Stimulated activated CD4-positive, alpha-beta T cell treated with anti-CD3 and anti-CD28 coated beads, Interleukin-1b, Interleukin-23, amount 100 ng/mL, for 24 hours (primary cell): ENCODE results near the gene TUBA1C.
"Not testable (repeated sequence)": the region's sequence is repeated elsewhere in the genome, so short reads cannot be mapped to it uniquely, and the experiment has no call there.

ENCODE experiments used
- DNase-seq, 4 experiments: peaks; one replicate each; pipeline ENCODE4 v3.0.0-alpha.2; 2020; ENCODE audit warnings: low read depth in 4 of 4, low spot score in 1 of 4

TUBA1C gene

DNA sequence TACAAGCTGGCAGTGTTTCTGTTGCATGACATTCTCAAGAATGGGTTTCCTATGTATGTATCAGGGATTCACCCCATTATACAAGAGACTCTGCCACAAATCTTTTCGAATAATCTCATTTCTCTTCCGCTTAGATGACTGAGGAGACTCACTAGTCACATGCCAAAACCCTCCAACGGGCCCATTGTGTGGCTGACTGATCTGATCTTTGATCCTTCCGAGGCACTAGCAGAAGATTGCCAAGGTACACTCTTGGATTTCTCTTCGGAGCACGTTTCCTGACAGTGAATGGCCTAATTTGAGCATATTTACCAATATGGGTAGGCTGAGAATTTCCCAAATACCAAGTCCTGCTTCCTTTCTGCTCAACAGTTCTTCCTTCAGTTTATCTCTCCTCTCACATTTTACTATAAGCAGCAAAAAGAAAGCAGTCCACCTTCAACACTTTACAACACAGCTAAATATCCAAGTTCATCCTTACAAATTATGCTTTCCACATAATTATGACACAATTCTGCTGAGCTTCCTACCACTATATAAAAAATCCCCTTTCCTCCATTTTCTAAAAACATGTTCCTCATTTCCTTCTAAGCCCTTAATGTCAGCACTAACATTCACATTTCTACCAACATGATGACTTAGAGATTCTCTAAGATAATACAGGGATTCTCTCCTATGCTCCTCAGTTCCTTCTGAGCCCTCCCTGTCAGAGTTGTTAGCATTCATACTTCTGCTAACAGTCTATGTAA lies 41.1 kb downstream of the TUBA1C start:
- DNase-seq: no peak

DNA sequence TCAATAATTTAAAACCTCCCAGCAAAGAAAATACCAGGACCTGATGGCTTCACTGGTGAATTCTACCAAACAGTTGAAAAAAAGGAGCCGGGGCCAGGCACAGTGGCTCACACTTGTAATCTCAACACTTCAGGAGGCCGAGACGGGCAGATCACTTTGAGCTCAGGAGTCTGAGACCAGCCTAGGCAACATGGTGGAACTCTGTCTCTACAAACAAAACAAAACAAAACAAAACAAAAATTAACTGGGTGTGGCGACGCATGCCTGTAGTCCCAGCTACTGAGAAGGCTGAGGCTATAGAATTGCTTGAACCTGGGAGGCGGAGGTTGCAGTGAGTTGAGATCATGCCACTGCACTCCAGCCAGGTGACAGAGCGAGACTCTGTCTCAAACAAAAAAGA lies 44.5 kb downstream of the TUBA1C start:
- DNase-seq: no peak

DNA sequence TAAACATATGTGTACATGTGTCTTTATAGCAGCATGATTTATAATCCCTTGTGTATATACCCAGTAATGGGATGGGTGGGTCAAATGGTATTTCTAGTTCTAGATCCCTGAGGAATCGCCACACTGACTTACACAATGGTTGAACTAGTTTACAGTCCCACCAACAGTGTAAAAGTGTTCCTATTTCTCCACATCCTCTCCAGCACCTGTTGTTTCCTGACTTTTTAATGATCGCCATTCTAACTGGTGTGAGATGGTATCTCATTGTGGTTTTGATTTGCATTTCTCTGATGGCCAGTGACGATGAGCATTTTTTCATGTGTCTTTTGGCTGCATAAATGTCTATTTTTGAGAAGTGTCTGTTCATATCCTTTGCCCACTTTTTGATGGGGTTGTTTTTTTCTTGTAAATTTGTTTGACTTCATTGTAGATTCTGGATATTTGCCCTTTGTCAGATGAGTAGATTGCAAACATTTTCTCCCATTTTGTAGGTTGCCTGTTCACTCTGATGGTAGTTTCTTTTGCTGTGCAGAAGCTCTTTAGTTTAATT lies 45.6 kb downstream of the TUBA1C start:
- not testable (repeated sequence) for DNase-seq

DNA sequence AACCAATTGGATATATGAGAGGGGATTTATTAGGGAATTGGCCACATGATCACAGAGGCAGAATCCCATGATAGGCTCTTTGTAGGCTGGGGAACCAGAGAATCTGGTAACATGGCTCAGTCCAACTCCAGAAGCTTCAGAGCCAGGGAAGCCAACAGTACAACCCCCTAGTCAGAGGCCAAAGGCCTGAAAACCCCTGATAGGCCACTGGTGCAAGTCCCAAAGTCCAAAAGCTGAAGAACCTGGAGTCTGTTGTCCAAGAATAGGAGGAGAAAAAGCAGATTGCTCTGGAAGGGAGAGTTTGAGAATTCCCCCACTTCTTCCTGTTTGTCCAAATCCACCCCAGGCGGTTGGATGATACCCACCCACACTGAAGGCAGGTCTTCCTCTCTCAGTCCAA lies 49.9 kb downstream of the TUBA1C start:
- no peak for DNase-seq

DNA sequence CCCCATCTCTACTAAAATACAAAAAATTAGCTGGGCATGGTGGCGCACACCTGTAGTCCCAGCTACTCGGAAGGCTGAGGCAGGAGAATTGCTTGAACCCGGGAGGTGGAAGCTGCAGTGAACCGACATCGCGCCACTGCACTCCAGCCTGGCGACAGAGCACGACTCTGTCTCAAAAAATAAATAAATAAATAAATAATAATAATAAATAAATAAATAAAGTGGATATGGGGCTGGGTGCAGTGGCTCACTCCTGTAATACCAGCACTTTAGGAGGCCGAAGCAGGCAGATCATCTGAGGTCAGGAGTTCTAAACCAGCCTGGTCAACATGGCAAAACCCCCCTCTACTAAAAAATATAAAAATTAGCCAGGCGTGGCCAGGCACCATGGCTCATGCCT lies 52.2 kb downstream of the TUBA1C start:
- not testable (repeated sequence) for DNase-seq

DNA sequence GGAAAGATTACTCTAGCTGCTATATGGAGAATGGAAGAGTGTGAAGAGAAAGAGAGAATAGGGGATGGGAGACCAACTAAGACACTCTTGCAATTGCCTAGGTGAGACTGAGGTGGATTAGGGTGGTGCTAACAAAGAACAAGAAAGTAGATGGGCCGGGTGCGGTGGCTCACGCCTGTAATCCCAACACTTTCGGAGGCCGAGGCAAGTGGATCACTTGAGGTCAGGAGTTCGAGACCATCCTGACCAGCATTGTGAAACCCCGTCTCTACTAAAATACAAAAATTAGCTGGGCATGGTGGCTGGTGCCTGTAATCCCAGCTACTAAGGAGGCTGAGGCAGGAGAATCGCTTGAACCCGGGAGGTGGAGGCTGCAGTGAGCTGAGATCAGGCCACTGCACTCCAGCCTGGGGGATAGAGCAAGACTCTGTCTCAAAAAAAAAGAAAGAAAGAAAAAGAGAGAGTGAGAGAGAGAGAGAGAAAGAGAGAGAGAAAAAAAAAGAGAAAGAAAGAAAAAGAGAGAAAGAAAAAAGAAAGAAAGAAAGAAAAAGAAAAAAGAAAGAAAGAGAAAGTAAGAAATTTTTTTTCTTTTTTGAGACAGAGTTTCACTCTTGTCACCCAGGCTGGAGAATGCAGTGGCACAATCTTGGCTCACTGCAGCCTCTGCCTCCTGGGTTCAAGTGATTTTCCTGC lies 55.7 kb downstream of the TUBA1C start:
- DNase-seq: not testable (repeated sequence)

DNA sequence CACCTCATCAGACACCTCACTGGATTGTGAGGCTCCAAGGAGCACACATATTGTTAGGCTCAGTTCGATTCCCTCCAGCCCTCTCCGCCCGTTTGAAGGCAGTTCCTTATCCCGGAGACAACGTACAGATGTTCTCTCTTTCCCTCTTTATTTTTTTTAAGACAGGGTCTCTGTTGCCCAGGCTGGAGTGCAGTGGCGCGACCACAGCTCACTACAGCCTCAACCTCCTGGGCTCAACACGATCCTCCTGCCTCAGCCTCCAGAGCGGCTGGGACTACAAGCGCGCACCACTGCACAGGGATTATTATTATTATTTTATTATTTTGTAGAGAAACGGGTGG lies 57.5 kb downstream of the TUBA1C start:
- no peak for DNase-seq

DNA sequence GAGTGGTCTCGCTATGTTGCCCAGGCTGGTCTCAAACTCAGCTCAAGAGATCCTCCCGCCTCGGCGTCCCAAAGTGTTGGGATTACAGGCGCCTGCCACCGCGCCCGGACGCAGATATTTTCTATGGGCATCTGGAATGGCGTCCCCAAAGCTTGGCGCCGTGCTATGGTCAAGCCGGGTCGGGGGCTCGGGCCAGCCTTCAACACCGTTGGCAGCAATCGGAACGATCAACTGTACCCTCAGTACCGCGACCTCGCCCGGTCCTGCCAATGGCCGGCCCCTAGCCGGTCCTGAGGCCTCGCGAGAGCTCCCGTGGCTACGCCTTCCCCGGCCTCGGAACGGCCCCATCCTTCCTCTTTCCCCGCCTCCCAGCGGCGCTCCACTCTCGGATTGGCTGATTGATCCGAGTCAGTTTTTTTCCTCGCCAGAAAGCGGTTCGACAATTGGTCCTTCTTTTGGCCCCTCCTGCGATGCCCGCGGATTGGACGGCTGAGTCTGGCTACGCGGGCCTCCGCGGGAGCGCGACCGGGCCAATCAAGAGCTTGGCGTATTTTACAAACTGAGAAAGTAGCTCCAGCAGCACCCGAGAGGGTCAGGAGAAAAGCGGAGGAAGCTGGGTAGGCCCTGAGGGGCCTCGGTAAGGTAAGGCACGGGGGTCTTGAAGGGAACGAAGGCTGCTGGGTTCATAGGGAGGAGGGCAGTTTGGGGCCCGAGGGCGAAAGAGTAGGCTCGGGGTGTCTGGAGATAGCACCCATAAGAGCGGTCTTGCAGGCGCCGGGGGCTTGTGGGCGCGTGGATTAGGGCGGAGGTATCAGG lies 58.0 kb downstream of the TUBA1C start, which contains the start of gene TROAP:
TROAP (plus strand) TSS at position 548 of the 816 bp plus-strand sequence. CDS start 354 bp downstream, outside the sequence.
- peak; percentile 89 to 95 (median 92) for DNase-seq

DNA sequence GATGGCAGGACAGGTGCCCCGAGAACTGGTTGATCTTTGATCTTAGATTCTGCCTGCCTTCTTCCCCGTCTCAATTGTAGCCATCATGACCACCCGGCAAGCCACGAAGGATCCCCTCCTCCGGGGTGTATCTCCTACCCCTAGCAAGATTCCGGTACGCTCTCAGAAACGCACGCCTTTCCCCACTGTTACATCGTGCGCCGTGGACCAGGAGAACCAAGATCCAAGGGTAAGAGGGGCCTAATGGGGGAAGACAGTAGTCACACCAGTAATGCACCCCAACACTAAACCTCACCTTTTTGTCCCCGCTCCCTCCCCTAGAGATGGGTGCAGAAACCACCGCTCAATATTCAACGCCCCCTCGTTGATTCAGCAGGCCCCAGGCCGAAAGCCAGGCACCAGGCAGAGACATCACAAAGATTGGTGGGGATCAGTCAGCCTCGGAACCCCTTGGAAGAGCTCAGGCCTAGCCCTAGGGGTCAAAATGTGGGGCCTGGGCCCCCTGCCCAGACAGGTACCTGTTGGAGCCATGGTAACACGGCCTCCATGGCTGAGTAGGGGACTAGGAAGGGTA lies 58.7 kb downstream of the TUBA1C start:
- DNase-seq: no peak
